Measurements from ENCODE around the gene UHMK1. TPM values are rescaled to one million over a fixed set of nuclear protein-coding genes. Genes with fewer than 3 reads are reported as not detected.

Gene UHMK1
- total RNA-seq, 2 donors from 2014 or later, result 29.4 to 38.7 TPM

GRCh38 chr1:162497104-162497722 lies 405 bp upstream of the UHMK1 start:
- H3K4me1 ChIP-seq (ENCODE audit: control insufficient read depth in 1 of 2, low read depth in 2 of 2), result peaks cover 15 to 32% of the 10 kb centered on the region in 2 donors
- H3K36me3 ChIP-seq, result peaks cover 4% of the 10 kb centered on the region
- no peak for ATAC-seq (ENCODE audit: insufficient number of reproducible peaks, low FRiP score, low read depth)
- no peak for TF ChIP-seq CTCF (IDR thresholded peaks at IDR 0.05)
- peak overlapping the region; percentile 94 for H3K4me3 ChIP-seq
- DNase-seq (ENCODE audit: low spot score), result no peak
- no peaks in the 10 kb centered on the region for H3K9me3 ChIP-seq
- H3K27me3 ChIP-seq (replicated peaks; ENCODE audit: insufficient read depth), result no peaks in the 10 kb centered on the region
- peak overlapping the region; percentile 86 to 90 for H3K27ac ChIP-seq

- no peak for ATAC-seq (ENCODE audit: insufficient number of reproducible peaks, low FRiP score, low read depth)
- H3K27me3 ChIP-seq (replicated peaks; ENCODE audit: insufficient read depth), result no peaks in the 10 kb centered on the region
These were observed 835 bp downstream of the UHMK1 start for GRCh38 chr1:162498496-162498810.

GRCh38 chr1:162500805-162501204 lies 3.2 kb downstream of the UHMK1 start:
- no peak for DNase-seq (ENCODE audit: low spot score)
- H3K27ac ChIP-seq, result no peak overlapping the region
- ATAC-seq (ENCODE audit: insufficient number of reproducible peaks, low FRiP score, low read depth), result no peak
- TF ChIP-seq CTCF (IDR thresholded peaks at IDR 0.05), result no peak
- peaks cover 19% of the 10 kb centered on the region for H3K36me3 ChIP-seq
- H3K9me3 ChIP-seq, result no peaks in the 10 kb centered on the region
- no peaks in the 10 kb centered on the region for H3K27me3 ChIP-seq (replicated peaks; ENCODE audit: insufficient read depth)
- no peak overlapping the region for H3K4me3 ChIP-seq
- H3K4me1 ChIP-seq (ENCODE audit: control insufficient read depth in 1 of 2, low read depth in 2 of 2), result peaks cover 15 to 32% of the 10 kb centered on the region in 2 donors

More at GRCh38 chr1:162498496-162498810, 835 bp downstream of the UHMK1 start:
- no peak for DNase-seq (ENCODE audit: low spot score)
- Histone ChIP-seq H3K4me1 (ENCODE audit: control insufficient read depth in 1 of 2, low read depth in 2 of 2) (peaks cover 15 to 32% of the 10 kb centered on the region in 2 donors), H3K36me3 (peaks cover 5% of the 10 kb centered on the region), H3K27ac (peak overlapping the region; percentile 86 to 90), H3K9me3 (no peaks in the 10 kb centered on the region), H3K4me3 (peak overlapping the region; percentile 94)
- no peak for TF ChIP-seq CTCF (IDR thresholded peaks at IDR 0.05)

- H3K27me3 ChIP-seq (replicated peaks; ENCODE audit: insufficient read depth), result no peaks in the 10 kb centered on the region
- H3K27ac ChIP-seq, result no peak overlapping the region
- H3K4me3 ChIP-seq, result no peak overlapping the region
- no peak for TF ChIP-seq CTCF (IDR thresholded peaks at IDR 0.05)
- DNase-seq (ENCODE audit: low spot score) (no peak), ATAC-seq (ENCODE audit: insufficient number of reproducible peaks, low FRiP score, low read depth) (no peak)
- H3K4me1 ChIP-seq (ENCODE audit: control insufficient read depth in 1 of 2, low read depth in 2 of 2), result peaks cover 15 to 27% of the 10 kb centered on the region in 2 donors
- H3K36me3 ChIP-seq, result peaks cover 19% of the 10 kb centered on the region
- no peaks in the 10 kb centered on the region for H3K9me3 ChIP-seq
These were observed 4.5 kb downstream of the UHMK1 start for GRCh38 chr1:162502077-162502476.

- no peak for DNase-seq (ENCODE audit: low spot score)
- no peak overlapping the region for H3K27ac ChIP-seq
- ATAC-seq (ENCODE audit: insufficient number of reproducible peaks, low FRiP score, low read depth), result no peak
- H3K4me1 ChIP-seq (ENCODE audit: control insufficient read depth in 1 of 2, low read depth in 2 of 2), result peaks cover 15 to 24% of the 10 kb centered on the region in 2 donors
- H3K27me3 ChIP-seq (replicated peaks; ENCODE audit: insufficient read depth), result no peaks in the 10 kb centered on the region
- peaks cover 19% of the 10 kb centered on the region for H3K36me3 ChIP-seq
- H3K9me3 ChIP-seq, result no peaks in the 10 kb centered on the region
- no peak overlapping the region for H3K4me3 ChIP-seq
- no peak for TF ChIP-seq CTCF (IDR thresholded peaks at IDR 0.05)
These were observed 5.3 kb downstream of the UHMK1 start for GRCh38 chr1:162502928-162503327.
